Transverse colon (tissue), 3 donors: ENCODE data around the gene BORCS8.

Source experiments
- POLR2A ChIP-seq: fragments of 450-650 bp; IDR thresholded peaks from one replicate; pipeline ENCODE4 v1.6.1; 2016; ENCODE audit warnings: antibody characterized with exemption, mild to moderate bottlenecking, moderate library complexity
- TF ChIP-seq, protein P1 (sequence below), 5 experiments: fragments of 200-600 bp in 3 of 5; fragments of 450-650 bp in 2 of 5; sonication (generic) in 3 of 5; IDR thresholded peaks; 1 replicate in 2 of 5; 2 replicates in 3 of 5; pipeline ENCODE4 v1.5.1; 2016 to 2017; ENCODE audit warnings: antibody characterized with exemption in 5 of 5, inconsistent platforms in 3 of 5, mild to moderate bottlenecking in 2 of 5, moderate library complexity in 1 of 5

GRCh38 chr19:19232261-19232721 lies 40.3 kb upstream of the BORCS8 start:
- no peak for TF ChIP-seq POLR2A
- TF ChIP-seq, protein P1, sequence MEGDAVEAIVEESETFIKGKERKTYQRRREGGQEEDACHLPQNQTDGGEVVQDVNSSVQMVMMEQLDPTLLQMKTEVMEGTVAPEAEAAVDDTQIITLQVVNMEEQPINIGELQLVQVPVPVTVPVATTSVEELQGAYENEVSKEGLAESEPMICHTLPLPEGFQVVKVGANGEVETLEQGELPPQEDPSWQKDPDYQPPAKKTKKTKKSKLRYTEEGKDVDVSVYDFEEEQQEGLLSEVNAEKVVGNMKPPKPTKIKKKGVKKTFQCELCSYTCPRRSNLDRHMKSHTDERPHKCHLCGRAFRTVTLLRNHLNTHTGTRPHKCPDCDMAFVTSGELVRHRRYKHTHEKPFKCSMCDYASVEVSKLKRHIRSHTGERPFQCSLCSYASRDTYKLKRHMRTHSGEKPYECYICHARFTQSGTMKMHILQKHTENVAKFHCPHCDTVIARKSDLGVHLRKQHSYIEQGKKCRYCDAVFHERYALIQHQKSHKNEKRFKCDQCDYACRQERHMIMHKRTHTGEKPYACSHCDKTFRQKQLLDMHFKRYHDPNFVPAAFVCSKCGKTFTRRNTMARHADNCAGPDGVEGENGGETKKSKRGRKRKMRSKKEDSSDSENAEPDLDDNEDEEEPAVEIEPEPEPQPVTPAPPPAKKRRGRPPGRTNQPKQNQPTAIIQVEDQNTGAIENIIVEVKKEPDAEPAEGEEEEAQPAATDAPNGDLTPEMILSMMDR (IDR thresholded peaks at IDR 0.05), result no peak
